Measurements from ENCODE around the gene POU2AF1.

Gene POU2AF1

GRCh38 chr11:111361052-111361801, 17.8 kb downstream of the POU2AF1 start:
- no peak for DNase-seq (ENCODE audit: low read depth in 2 of 2, low spot score in 1 of 2)

GRCh38 chr11:111360150-111361043, 18.7 kb downstream of the POU2AF1 start:
- no peak for DNase-seq (ENCODE audit: low read depth in 2 of 2, low spot score in 1 of 2)

GRCh38 chr11:111359223-111360149, 19.6 kb downstream of the POU2AF1 start:
- no peak for DNase-seq (ENCODE audit: low read depth in 2 of 2, low spot score in 1 of 2)

GRCh38 chr11:111358038-111359001, 20.8 kb downstream of the POU2AF1 start:
- DNase-seq (ENCODE audit: low read depth in 2 of 2, low spot score in 1 of 2) = no peak

- DNase-seq (ENCODE audit: low read depth in 2 of 2, low spot score in 1 of 2) = no peak
Observed at GRCh38 chr11:111357150-111358037, 21.7 kb downstream of the POU2AF1 start.

- DNase-seq (ENCODE audit: low read depth in 2 of 2, low spot score in 1 of 2) = no peak
Observed at GRCh38 chr11:111356660-111357048, 22.4 kb downstream of the POU2AF1 start.

- DNase-seq (ENCODE audit: low read depth in 2 of 2, low spot score in 1 of 2) = no peak
Observed at GRCh38 chr11:111355956-111356659, 23.0 kb downstream of the POU2AF1 start.

- no peak for DNase-seq (ENCODE audit: low read depth in 2 of 2, low spot score in 1 of 2)
Observed at GRCh38 chr11:111355101-111355500, 24.0 kb downstream of the POU2AF1 start.

GRCh38 chr11:111354601-111354891, 24.5 kb downstream of the POU2AF1 start:
- DNase-seq (ENCODE audit: low read depth in 2 of 2, low spot score in 1 of 2) = no peak

GRCh38 chr11:111353776-111354600, 25.1 kb downstream of the POU2AF1 start:
- no peak for DNase-seq (ENCODE audit: low read depth in 2 of 2, low spot score in 1 of 2)

GRCh38 chr11:111352935-111353710, 26.0 kb downstream of the POU2AF1 start:
- DNase-seq (ENCODE audit: low read depth in 2 of 2, low spot score in 1 of 2) = no peak

- DNase-seq (ENCODE audit: low read depth in 2 of 2, low spot score in 1 of 2) = no peak
Observed at GRCh38 chr11:111352231-111352746, 26.8 kb downstream of the POU2AF1 start.

GRCh38 chr11:111351374-111352055, 27.6 kb downstream of the POU2AF1 start:
- no peak for DNase-seq (ENCODE audit: low read depth in 2 of 2, low spot score in 1 of 2)

- no peak for DNase-seq (ENCODE audit: low read depth in 2 of 2, low spot score in 1 of 2)
Observed at GRCh38 chr11:111350811-111351210, 28.3 kb downstream of the POU2AF1 start.

- DNase-seq (ENCODE audit: low read depth in 2 of 2, low spot score in 1 of 2) = no peak
Observed at GRCh38 chr11:111349191-111349695, 29.8 kb downstream of the POU2AF1 start.

GRCh38 chr11:111348147-111348546, 30.9 kb downstream of the POU2AF1 start:
- no peak for DNase-seq (ENCODE audit: low read depth in 2 of 2, low spot score in 1 of 2)

Data from stimulated activated CD8-positive, alpha-beta memory T cell treated with anti-CD3 and anti-CD28 coated beads, Interleukin-4, amount 100 ng/mL, for 1 hour (primary cell).